Measurements from ENCODE around the gene MAGIX. TPM values are rescaled to one million over a fixed set of nuclear protein-coding genes. Genes with fewer than 3 reads are reported as not detected.

The MAGIX gene
- total and polyA plus RNA-seq, 2 of the 4 experiments (the other 2 are of a cell fraction), result 0.72 to 1.1 TPM

- CTCF ChIA-PET, result no interaction called here
- Histone ChIP-seq H3K18ac (ENCODE audit: low read depth, low read length) (no peak overlapping the region), H4K91ac (ENCODE audit: insufficient read depth, low read depth, low read length) (no peak overlapping the region), H3K4me3 (ENCODE audit: insufficient read depth, low read depth, low read length) (no peak overlapping the region), H2BK15ac (ENCODE audit: low read depth, low read length) (no peak overlapping the region), H2AK5ac (ENCODE audit: low read depth, low read length) (no peak overlapping the region), H3K27ac (ENCODE audit: insufficient read depth, low read length) (no peak overlapping the region), H2AK9ac (replicated peaks; ENCODE audit: low read depth, low read length, poor library complexity) (peak overlapping the region; percentile 50), H3K4ac (ENCODE audit: low read depth, low read length) (no peak overlapping the region), H3K9ac (ENCODE audit: low read depth, low read length) (no peak overlapping the region), H2BK120ac (ENCODE audit: low read depth, low read length) (no peak overlapping the region), H2AFZ (replicated peaks; ENCODE audit: low read length, poor library complexity) (no peak overlapping the region), H3K23ac (ENCODE audit: low read depth, low read length) (no peak overlapping the region), H3K56ac (ENCODE audit: extremely low read depth, insufficient read depth, low read length) (no peak overlapping the region), H3K4me2 (ENCODE audit: low read depth, low read length) (no peak overlapping the region), H3K4me1 (ENCODE audit: control insufficient read depth, insufficient read depth, low read length) (no peaks in the 10 kb centered on the region), H2BK5ac (ENCODE audit: low read depth, low read length, poor library complexity, severe bottlenecking) (no peak overlapping the region), H4K20me1 (ENCODE audit: insufficient read depth, low read length) (no peaks in the 10 kb centered on the region), H3K27me3 (ENCODE audit: control insufficient read depth, insufficient read depth, low read length) (no peaks in the 10 kb centered on the region), H4K5ac (ENCODE audit: low read depth, low read length) (no peak overlapping the region), H4K8ac (ENCODE audit: low read depth in 2 of 2, low read length in 2 of 2) (no peak overlapping the region), H3K9me1 (ENCODE audit: insufficient read depth, low read length) (no peaks in the 10 kb centered on the region), H2BK20ac (ENCODE audit: low read depth, low read length) (no peak overlapping the region), H3K14ac (replicated peaks; ENCODE audit: low read depth, low read length) (no peak overlapping the region), H3K36me3 (ENCODE audit: control insufficient read depth, insufficient read depth, low read length) (peaks cover 20% of the 10 kb centered on the region), H3K9me3 (ENCODE audit: control insufficient read depth, insufficient read depth, low read length) (no peaks in the 10 kb centered on the region), H3K79me1 (ENCODE audit: low read depth in 1 of 2, low read length in 2 of 2) (0 out of 4 replicates have a peak, but pooled peaks cover 3% of the 10 kb centered on the region in 2 experiments)
- intact Hi-C loops (cut with micrococcal nuclease) (no loop called here), dilution Hi-C loops (cut with HindIII; ENCODE audit: low sequenced_read_pairs, unreplicated experiment) (no loop called here), in situ Hi-C loops (cut with MboI; ENCODE audit: low sequenced_read_pairs) (no loop called here)
- ATAC-seq (ENCODE audit: low read depth), result no peak
- BruUV-seq (replicated peaks), result no TSS peak
- DNase-seq, result no peak
- TF ChIP-seq CEBPB (IDR thresholded peaks at IDR 0.05; ENCODE audit: low read depth, low read length), result no peak
- TF ChIP-seq CTCF (conservative IDR thresholded peaks at IDR 0.05; ENCODE audit: low read depth, low read length), result no peak
- no peak for TF ChIP-seq POLR2A (IDR thresholded peaks at IDR 0.05; ENCODE audit: low read depth, low read length)
- TF ChIP-seq USF2 (IDR thresholded peaks at IDR 0.05; ENCODE audit: low read depth, low read length), result no peak
- no peak for TF ChIP-seq RFX5 (IDR thresholded peaks at IDR 0.05; ENCODE audit: low read depth, low read length)
- TF ChIP-seq CHD1 (IDR thresholded peaks at IDR 0.05; ENCODE audit: low read depth, low read length), result no peak
- TF ChIP-seq NFE2L2 (IDR thresholded peaks at IDR 0.05; ENCODE audit: low read depth, low read length), result no peak
- TF ChIP-seq BHLHE40 (IDR thresholded peaks at IDR 0.05; ENCODE audit: low read depth, low read length), result no peak
- no peak for TF ChIP-seq RAD21 (IDR thresholded peaks at IDR 0.05; ENCODE audit: low read length)
- no peak for TF ChIP-seq MXI1 (IDR thresholded peaks at IDR 0.05; ENCODE audit: borderline replicate concordance, low read depth, low read length)
- no peak for TF ChIP-seq SMC3 (IDR thresholded peaks at IDR 0.05; ENCODE audit: low read depth, low read length)
- TF ChIP-seq FOS (IDR thresholded peaks at IDR 0.05; ENCODE audit: low read depth, low read length), result no peak
- TF ChIP-seq RCOR1 (IDR thresholded peaks at IDR 0.05; ENCODE audit: insufficient replicate concordance, low read length), result no peak
- TF ChIP-seq MAZ (IDR thresholded peaks at IDR 0.05; ENCODE audit: borderline replicate concordance, low read depth, low read length), result no peak
- no peak for TF ChIP-seq MAFK (IDR thresholded peaks at IDR 0.05; ENCODE audit: low read depth, low read length)
- POLR2A ChIA-PET (ENCODE audit: unreplicated experiment), result no interaction called here
- no CpG with 5 or more reads among the region's 6 CpGs for WGBS, 2 experiments (ENCODE audit: extremely low coverage in 2 of 2, insufficient read length in 1 of 2)
Observed at GRCh38 chrX:49117581-49117980, 45.0 kb upstream of the MAGIX start.
